IMR-90 (cell line): Measurements from ENCODE around the gene SMCO4. TPM values are rescaled to one million over a fixed set of nuclear protein-coding genes. Genes with fewer than 3 reads are reported as not detected.

Source experiments
- ATAC-seq: fragments of 200-7000 bp; cut with Tn5 transposase; 2 replicates; pipeline ENCODE4 v1.9.1; 2020; ENCODE audit warnings: low read depth, mild to moderate bottlenecking, moderate library complexity
- BruUV-seq: library from RNA; stranded (reverse); fragments of 400-500 nt; replicated peaks from 2 replicates; lab custom pipeline; 2021; lab: Mats Ljungman, UMichigan
- CTCF ChIA-PET: fragments of 300-600 bp; formaldehyde crosslinking; extraction: SDS; loops from one replicate; lab custom pipeline; 2021; ENCODE audit warnings: antibody characterized with exemption; lab: Yijun Ruan, JAX
- POLR2A ChIA-PET: fragments of 300-600 bp; sonication (Branson Sonifier 250); formaldehyde crosslinking; loops from one replicate; lab custom pipeline; 2022; ENCODE audit warnings: antibody characterized with exemption; ENCODE audit not compliant: unreplicated experiment; lab: Charles Lee
- DNase-seq: peaks from one replicate; pipeline ENCODE4 v3.0.0; 2013
- H2AFZ ChIP-seq: replicated peaks from 2 replicates; pipeline ENCODE3; 2013; ENCODE audit warnings: low read length, mild to moderate bottlenecking; ENCODE audit not compliant: poor library complexity
- H2AK5ac ChIP-seq: 2 replicates; pipeline ENCODE4 v1.6.1; 2013; ENCODE audit warnings: low read depth, low read length, inconsistent platforms
- H2AK9ac ChIP-seq: replicated peaks from 2 replicates; pipeline ENCODE3; 2013; ENCODE audit warnings: mild to moderate bottlenecking, low read depth, low read length, moderate library complexity; ENCODE audit not compliant: poor library complexity
- H2BK120ac ChIP-seq: 2 replicates; pipeline ENCODE4 v1.6.1; 2013; ENCODE audit warnings: low read depth, low read length, inconsistent platforms
- H2BK15ac ChIP-seq: 3 replicates; pipeline ENCODE4 v1.6.1; 2013; ENCODE audit warnings: low read depth, low read length, inconsistent platforms
- H2BK20ac ChIP-seq: 2 replicates; pipeline ENCODE4 v1.6.1; 2013; ENCODE audit warnings: low read depth, mild to moderate bottlenecking, inconsistent platforms, low read length, moderate library complexity
- H2BK5ac ChIP-seq: 2 replicates; pipeline ENCODE4 v1.6.1; 2013; ENCODE audit warnings: mild to moderate bottlenecking, low read depth, low read length, inconsistent platforms; ENCODE audit not compliant: poor library complexity, severe bottlenecking
- H3K14ac ChIP-seq: replicated peaks from 2 replicates; pipeline ENCODE4 v1.6.1; 2013; ENCODE audit warnings: low read depth, low read length, inconsistent platforms
- H3K18ac ChIP-seq: 2 replicates; pipeline ENCODE4 v1.6.1; 2013; ENCODE audit warnings: low read depth, low read length, control low read depth
- H3K23ac ChIP-seq: 2 replicates; pipeline ENCODE4 v1.6.1; 2013; ENCODE audit warnings: low read depth, low read length, inconsistent platforms
- H3K27ac ChIP-seq: 2 replicates; pipeline ENCODE4 v1.5.1; 2013; ENCODE audit warnings: mild to moderate bottlenecking, control low read depth, low read length; ENCODE audit not compliant: insufficient read depth
- H3K27me3 ChIP-seq: 2 replicates; pipeline ENCODE4 v1.6.1; 2013; ENCODE audit warnings: low read length; ENCODE audit not compliant: control insufficient read depth, insufficient read depth
- H3K36me3 ChIP-seq: 2 replicates; pipeline ENCODE4 v1.6.1; 2013; ENCODE audit warnings: low read length, mixed read lengths; ENCODE audit not compliant: control insufficient read depth, insufficient read depth
- H3K4ac ChIP-seq: 2 replicates; pipeline ENCODE4 v1.6.1; 2013; ENCODE audit warnings: low read depth, low read length, inconsistent platforms
- H3K4me1 ChIP-seq: 2 replicates; pipeline ENCODE4 v1.6.1; 2013; ENCODE audit warnings: low read length, mixed read lengths; ENCODE audit not compliant: control insufficient read depth, insufficient read depth
- H3K4me2 ChIP-seq: 2 replicates; pipeline ENCODE4 v1.6.1; 2013; ENCODE audit warnings: low read depth, mild to moderate bottlenecking, control low read depth, low read length, moderate library complexity
- H3K4me3 ChIP-seq: 2 replicates; pipeline ENCODE4 v1.5.1; 2013; ENCODE audit warnings: low read depth, mild to moderate bottlenecking, control low read depth, low read length, moderate library complexity; ENCODE audit not compliant: insufficient read depth
- H3K56ac ChIP-seq: 2 replicates; pipeline ENCODE4 v1.6.1; 2013; ENCODE audit warnings: low read length, inconsistent platforms; ENCODE audit not compliant: insufficient read depth; ENCODE audit errors: extremely low read depth
- H3K79me1 ChIP-seq, 2 experiments: 2 replicates each; pipeline ENCODE4 v1.6.1; 2013; ENCODE audit warnings: low read length in 2 of 2, inconsistent platforms in 1 of 2, low read depth in 1 of 2
- H3K9ac ChIP-seq: 2 replicates; pipeline ENCODE4 v1.6.1; 2013; ENCODE audit warnings: low read depth, low read length, control low read depth
- H3K9me1 ChIP-seq: 2 replicates; pipeline ENCODE4 v1.6.1; 2013; ENCODE audit warnings: low read length, inconsistent platforms; ENCODE audit not compliant: insufficient read depth
- H3K9me3 ChIP-seq: 2 replicates; pipeline ENCODE4 v1.6.1; 2013; ENCODE audit warnings: low read length; ENCODE audit not compliant: control insufficient read depth, insufficient read depth
- H4K20me1 ChIP-seq: 2 replicates; pipeline ENCODE4 v1.6.1; 2013; ENCODE audit warnings: low read length, inconsistent platforms; ENCODE audit not compliant: insufficient read depth
- H4K5ac ChIP-seq: 2 replicates; pipeline ENCODE4 v1.6.1; 2013; ENCODE audit warnings: mild to moderate bottlenecking, low read depth, low read length, control low read depth
- H4K8ac ChIP-seq, 2 experiments: 2 replicates each; pipeline ENCODE4 v1.6.1; 2013; ENCODE audit warnings: low read depth in 2 of 2, low read length in 2 of 2, control low read depth in 1 of 2, inconsistent platforms in 1 of 2
- H4K91ac ChIP-seq: 2 replicates; pipeline ENCODE4 v1.6.1; 2013; ENCODE audit warnings: low read depth, low read length, inconsistent platforms; ENCODE audit not compliant: insufficient read depth
- BHLHE40 ChIP-seq: fragments of 150-350 bp; IDR thresholded peaks from 2 replicates; pipeline ENCODE4 v1.6.1; 2016; ENCODE audit warnings: mild to moderate bottlenecking, low read depth, low read length
- CEBPB ChIP-seq: IDR thresholded peaks from 2 replicates; pipeline ENCODE4 v1.6.1; 2012; ENCODE audit warnings: low read depth, low read length, improper control_type of control experiment
- CHD1 ChIP-seq: IDR thresholded peaks from 2 replicates; pipeline ENCODE4 v1.6.1; 2012; ENCODE audit warnings: low read depth, low read length, improper control_type of control experiment
- ELK1 ChIP-seq: fragments of 150-350 bp; IDR thresholded peaks from 2 replicates; pipeline ENCODE4 v1.6.1; 2016; ENCODE audit warnings: low read depth, mild to moderate bottlenecking, low read length, moderate library complexity, borderline replicate concordance
- FOS ChIP-seq: fragments of 150-350 bp; IDR thresholded peaks from 2 replicates; pipeline ENCODE4 v1.6.1; 2016; ENCODE audit warnings: low read depth, low read length
- MAZ ChIP-seq: IDR thresholded peaks from 2 replicates; pipeline ENCODE4 v1.6.1; 2012; ENCODE audit warnings: low read depth, mild to moderate bottlenecking, low read length, improper control_type of control experiment, moderate library complexity, borderline replicate concordance
- MXI1 ChIP-seq: IDR thresholded peaks from 2 replicates; pipeline ENCODE4 v1.6.1; 2012; ENCODE audit warnings: low read depth, mild to moderate bottlenecking, low read length, moderate library complexity, borderline replicate concordance
- NFE2L2 ChIP-seq: fragments of 150-350 bp; IDR thresholded peaks from 2 replicates; pipeline ENCODE4 v1.6.1; 2016; ENCODE audit warnings: low read depth, mild to moderate bottlenecking, low read length
- POLR2A ChIP-seq: IDR thresholded peaks from 2 replicates; pipeline ENCODE4 v1.6.1; 2012; ENCODE audit warnings: mild to moderate bottlenecking, low read depth, low read length
- RCOR1 ChIP-seq: IDR thresholded peaks from 2 replicates; pipeline ENCODE4 v1.6.1; 2012; ENCODE audit warnings: mild to moderate bottlenecking, low read length, improper control_type of control experiment; ENCODE audit not compliant: insufficient replicate concordance
- RFX5 ChIP-seq: IDR thresholded peaks from 2 replicates; pipeline ENCODE4 v1.8.0; 2012; ENCODE audit warnings: low read depth, mild to moderate bottlenecking, low read length, moderate library complexity
- WGBS, 2 experiments: methylation state at CpG; one replicate each; pipeline versions ENCODE4 v1.1.5 to v1.1.7; 2013; ENCODE audit warnings: missing lambda C conversion rate in 2 of 2; ENCODE audit not compliant: insufficient read length in 1 of 2; ENCODE audit errors: extremely low coverage in 2 of 2; 5-methylcytosine and 5-hydroxymethylcytosine counted together
- dilution Hi-C: fragments of 300-500 bp; cut with HindIII; formaldehyde crosslinking; loops from one replicate; pipeline ENCODE4 v1.14.3; 2018; ENCODE audit warnings: low sequenced_read_pairs; ENCODE audit not compliant: unreplicated experiment
- in situ Hi-C: fragments of 300-500 bp; cut with MboI; formaldehyde crosslinking; loops from 3 replicates; pipeline ENCODE4 v1.14.3; 2019; ENCODE audit warnings: low sequenced_read_pairs, inconsistent platforms, mixed read lengths
- intact Hi-C: fragments of 100-400 bp; cut with micrococcal nuclease; formaldehyde crosslinking; loops from 2 replicates; pipeline ENCODE4 v1.10.0; 2022
- polyA plus RNA-seq, 3 experiments: library from polyadenylated mRNA; depleted of rRNA; stranded (reverse); fragments of >200 nt; gene quantifications; 2 replicates each; pipeline ENCODE4 v1.2.3, GENCODE V29; 2012; ENCODE audit warnings: low replicate concordance in 1 of 3
- total RNA-seq: library from RNA; depleted of rRNA; stranded (reverse); fragments of >200 nt; gene quantifications from 2 replicates; pipeline ENCODE4 v1.2.3, GENCODE V29; 2012
- TF ChIP-seq, protein P1 (sequence below): fragments of 150-350 bp; IDR thresholded peaks from 2 replicates; pipeline ENCODE4 v1.6.1; 2017; ENCODE audit warnings: mild to moderate bottlenecking, antibody characterized with exemption, low read length, low read depth

Gene SMCO4
- total and polyA plus RNA-seq, 2 of the 4 experiments (the other 2 are of a cell fraction), result 2.2 to 17.7 TPM

DNA sequence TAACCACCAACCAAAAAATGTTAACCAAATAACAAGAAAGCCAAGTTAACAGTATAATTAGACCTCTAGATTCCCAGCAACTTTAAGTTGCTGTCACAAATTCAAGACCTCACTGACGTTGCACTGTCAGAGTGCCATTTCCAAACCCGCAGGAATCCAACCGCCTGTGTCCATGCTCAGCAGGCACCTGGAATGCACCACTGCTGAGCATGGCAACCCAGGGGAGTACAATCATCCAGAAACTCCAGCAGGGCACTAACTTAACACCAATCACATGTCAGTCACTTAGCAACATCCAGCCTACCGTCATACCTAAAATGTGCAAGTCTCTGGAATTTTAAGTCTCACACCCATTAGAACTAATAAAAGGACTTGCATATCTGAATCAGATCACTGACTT, 48.8 kb downstream of the SMCO4 start:
- Histone ChIP-seq H2BK5ac (no peak overlapping the region), H4K91ac (no peak overlapping the region), H3K4ac (no peak overlapping the region), H3K18ac (no peak overlapping the region), H3K56ac (no peak overlapping the region), H3K9me1 (peaks cover 6% of the 10 kb centered on the region; the same call in 1 of the 2 replicates), H4K8ac (no peak overlapping the region), H3K14ac (no peak overlapping the region), H2BK20ac (no peak overlapping the region), H2BK15ac (no peak overlapping the region), H3K4me2 (no peak overlapping the region), H4K5ac (no peak overlapping the region), H3K27me3 (no peaks in the 10 kb centered on the region), H2BK120ac (no peak overlapping the region), H2AK5ac (no peak overlapping the region), H3K9ac (no peak overlapping the region), H2AFZ (no peak overlapping the region), H4K20me1 (no peaks in the 10 kb centered on the region), H3K4me1 (peaks cover 4% of the 10 kb centered on the region; the same call in 1 of the 2 replicates), H3K27ac (no peak overlapping the region), H3K79me1 (no peaks in the 10 kb centered on the region), H2AK9ac (no peak overlapping the region), H3K36me3 (no peaks in the 10 kb centered on the region), H3K4me3 (no peak overlapping the region), H3K9me3 (no peaks in the 10 kb centered on the region), H3K23ac (no peak overlapping the region)
- 93% methylated on average over 2 of the region's 4 CpGs; no CpG with 5 or more reads in 1 of the 2 experiments for WGBS, 2 experiments
- no peak for DNase-seq
- TF ChIP-seq ELK1 (no peak), MXI1 (no peak), CEBPB (no peak), NFE2L2 (no peak), RCOR1 (no peak), RFX5 (no peak), POLR2A (no peak), FOS (no peak), CHD1 (no peak), MAZ (no peak), BHLHE40 (no peak)
- TF ChIP-seq, protein P1, sequence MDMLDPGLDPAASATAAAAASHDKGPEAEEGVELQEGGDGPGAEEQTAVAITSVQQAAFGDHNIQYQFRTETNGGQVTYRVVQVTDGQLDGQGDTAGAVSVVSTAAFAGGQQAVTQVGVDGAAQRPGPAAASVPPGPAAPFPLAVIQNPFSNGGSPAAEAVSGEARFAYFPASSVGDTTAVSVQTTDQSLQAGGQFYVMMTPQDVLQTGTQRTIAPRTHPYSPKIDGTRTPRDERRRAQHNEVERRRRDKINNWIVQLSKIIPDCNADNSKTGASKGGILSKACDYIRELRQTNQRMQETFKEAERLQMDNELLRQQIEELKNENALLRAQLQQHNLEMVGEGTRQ, result no peak
- ChIA-PET CTCF (no interaction called here), POLR2A (no interaction called here)
- dilution Hi-C loops (no loop called here), intact Hi-C loops (no loop called here), in situ Hi-C loops (no loop called here)
- BruUV-seq, result no TSS peak
- ATAC-seq, result no peak
